CD14-positive monocyte (primary cell): ENCODE results near the gene GTF2H1. TPM values are rescaled to one million over a fixed set of nuclear protein-coding genes. Genes with fewer than 3 reads are reported as not detected.

Source experiments
- DNase-seq, 3 donors: peaks; one replicate each; pipeline ENCODE4 v3.0.0-alpha.2; 2011 to 2022
- H2AFZ ChIP-seq: 2 replicates; pipeline ENCODE4 v1.6.0; 2012; ENCODE audit warnings: mild to moderate bottlenecking, low read depth, low read length, inconsistent platforms; ENCODE audit not compliant: insufficient read depth, poor library complexity, severe bottlenecking
- H3K27ac ChIP-seq, 2 donors: 1 replicate in 1 of 2; 2 replicates in 1 of 2; pipeline ENCODE4 v1.5.1; 2012 to 2013; ENCODE audit warnings: low read length in 2 of 2, control low read depth in 1 of 2, inconsistent platforms in 1 of 2, low read depth in 1 of 2, mild to moderate bottlenecking in 1 of 2
- H3K27me3 ChIP-seq, 2 donors: one replicate each; pipeline versions ENCODE4 v1.6.0 to v1.6.1; 2011 to 2013; ENCODE audit warnings: low read length in 2 of 2; ENCODE audit not compliant: control insufficient read depth in 2 of 2, insufficient read depth in 2 of 2
- H3K36me3 ChIP-seq, 2 donors: replicated peaks in 1 of 2; 1 replicate in 1 of 2; 2 replicates in 1 of 2; pipeline versions ENCODE4 v1.5.1 to v1.6.1; 2012 to 2013; ENCODE audit warnings: low read length in 2 of 2, control low read depth in 1 of 2, inconsistent platforms in 1 of 2, mild to moderate bottlenecking in 1 of 2; ENCODE audit not compliant: insufficient read depth in 2 of 2, control insufficient read depth in 1 of 2
- H3K4me1 ChIP-seq, 2 donors: 1 replicate in 1 of 2; 2 replicates in 1 of 2; pipeline versions ENCODE4 v1.5.1 to v1.6.1; 2012 to 2013; ENCODE audit warnings: low read length in 2 of 2, control low read depth in 1 of 2, inconsistent platforms in 1 of 2, mild to moderate bottlenecking in 1 of 2, moderate library complexity in 1 of 2; ENCODE audit not compliant: insufficient read depth in 2 of 2, control insufficient read depth in 1 of 2
- H3K4me2 ChIP-seq: replicated peaks from 2 replicates; pipeline ENCODE3; 2012; ENCODE audit warnings: low read length, moderate library complexity, mild to moderate bottlenecking; ENCODE audit not compliant: poor library complexity, severe bottlenecking; ENCODE audit errors: extremely low read depth
- H3K4me3 ChIP-seq, 3 experiments: fragments of 200-600 bp in 1 of 3; sonication (generic) in 1 of 3; replicated peaks in 1 of 3; 1 replicate in 2 of 3; 2 replicates in 1 of 3; pipeline ENCODE4 v1.5.1; 2011 to 2013; ENCODE audit warnings: low read length in 3 of 3, mild to moderate bottlenecking in 3 of 3, control low read depth in 2 of 3, low read depth in 2 of 3, inconsistent platforms in 1 of 3, moderate library complexity in 1 of 3
- H3K79me2 ChIP-seq: 2 replicates; pipeline ENCODE4 v1.6.0; 2012; ENCODE audit warnings: mild to moderate bottlenecking, control low read depth, inconsistent platforms, low read length, moderate library complexity; ENCODE audit not compliant: insufficient read depth
- H3K9ac ChIP-seq: 2 replicates; pipeline ENCODE4 v1.6.0; 2017; ENCODE audit warnings: low read length, mild to moderate bottlenecking; ENCODE audit not compliant: insufficient read depth, poor library complexity, severe bottlenecking
- H3K9me3 ChIP-seq, 2 donors: replicated peaks in 1 of 2; 1 replicate in 1 of 2; 2 replicates in 1 of 2; pipeline versions ENCODE4 v1.5.1 to v1.6.1; 2012 to 2013; ENCODE audit warnings: low read length in 2 of 2, control low read depth in 1 of 2; ENCODE audit not compliant: control insufficient read depth in 1 of 2, insufficient read depth in 1 of 2
- H4K20me1 ChIP-seq: 2 replicates; pipeline ENCODE4 v1.6.0; 2012; ENCODE audit warnings: mild to moderate bottlenecking, low read length, control low read depth, moderate library complexity; ENCODE audit not compliant: insufficient read depth
- H3K27ac Mint-ChIP-seq, 7 donors: one replicate each; pipeline ENCODE4 v1.8.0; 2020; ENCODE audit warnings: mild to moderate bottlenecking in 7 of 7, mixed read lengths in 7 of 7, moderate library complexity in 6 of 7, inconsistent platforms in 2 of 7
- H3K27me3 Mint-ChIP-seq, 3 donors: one replicate each; pipeline ENCODE4 v1.8.0; 2021 to 2022; ENCODE audit warnings: low read depth in 3 of 3, mild to moderate bottlenecking in 3 of 3, mixed read lengths in 3 of 3, moderate library complexity in 3 of 3, inconsistent platforms in 1 of 3
- H3K36me3 Mint-ChIP-seq, 2 donors: one replicate each; pipeline ENCODE4 v1.8.0; 2020; ENCODE audit warnings: mixed read lengths in 2 of 2, inconsistent platforms in 1 of 2, mild to moderate bottlenecking in 1 of 2
- H3K4me1 Mint-ChIP-seq: one replicate; pipeline ENCODE4 v1.8.0; 2020; ENCODE audit warnings: mild to moderate bottlenecking, mixed read lengths
- H3K4me3 Mint-ChIP-seq, 2 donors: one replicate each; pipeline ENCODE4 v1.8.0; 2020; ENCODE audit warnings: mild to moderate bottlenecking in 2 of 2, mixed read lengths in 2 of 2, moderate library complexity in 1 of 2
- H3K9me3 Mint-ChIP-seq, 7 donors: one replicate each; pipeline ENCODE4 v1.8.0; 2020 to 2022; ENCODE audit warnings: mixed read lengths in 7 of 7, mild to moderate bottlenecking in 6 of 7, moderate library complexity in 6 of 7, inconsistent platforms in 2 of 7
- CTCF ChIP-seq: fragments of 200-600 bp; IDR thresholded peaks from one replicate; pipeline ENCODE4 v1.8.0; 2022; ENCODE audit warnings: antibody characterized with exemption, mild to moderate bottlenecking
- WGBS: methylation state at CpG from one replicate; pipeline ENCODE4 v1.1.5; 2013; ENCODE audit warnings: missing lambda C conversion rate; ENCODE audit not compliant: insufficient coverage; 5-methylcytosine and 5-hydroxymethylcytosine counted together
- intact Hi-C, 2 donors: fragments of 100-400 bp; cut with micrococcal nuclease; formaldehyde crosslinking; loops; one replicate each; pipeline versions ENCODE4 v1.15.0 to v1.15.1; 2023
- polyA plus RNA-seq, 3 donors: library from polyadenylated mRNA; depleted of rRNA in 1 of 3; unstranded in 2 of 3; stranded (reverse) in 1 of 3; fragments of 300-500 nt in 2 of 3; fragments of >200 nt in 1 of 3; fragmentation: Illumina TruSeq in 2 of 3; gene quantifications; 1 replicate in 2 of 3; 2 replicates in 1 of 3; pipeline ENCODE4 v1.2.3, GENCODE V29; 2012 to 2021

The GTF2H1 gene
- polyA plus RNA-seq, 3 donors: 23.0 to 26.6 (median 26.2) TPM

GRCh38 chr11:18383388-18384156 is 61.2 kb downstream of the GTF2H1 start:
- Mint-ChIP-seq H3K27me3 (peaks cover 0 to 3% (median 3%) of the 10 kb centered on the region in 3 donors), H3K9me3 (peaks cover 0 to 2% (median 0%) of the 10 kb centered on the region in 7 donors), H3K27ac (peak overlapping the region; percentile 92 to 100 (median 98)), H3K4me3 (peak overlapping the region in 1 of 2 donors; percentile 53), H3K4me1 (peaks cover 30% of the 10 kb centered on the region), H3K36me3 (no peaks in the 10 kb centered on the region)
- H3K27me3 ChIP-seq: no peaks in the 10 kb centered on the region
- H3K36me3 ChIP-seq: no peaks in the 10 kb centered on the region
- H3K9me3 ChIP-seq: no peaks in the 10 kb centered on the region
- DNase-seq: peak; percentile 91 to 98 (median 98)
- peak overlapping the region; percentile 90 to 99 for H3K27ac ChIP-seq
- no peaks in the 10 kb centered on the region for H4K20me1 ChIP-seq
- peak overlapping the region; percentile 36 for H3K4me2 ChIP-seq
- no peaks in the 10 kb centered on the region for H3K79me2 ChIP-seq
- H3K4me1 ChIP-seq: peaks cover 25 to 30% of the 10 kb centered on the region in 2 donors
- H3K9ac ChIP-seq: peak overlapping the region; percentile 71
- peak overlapping the region; percentile 94 for H2AFZ ChIP-seq
- 2% methylated on average over 6 of the region's 9 CpGs for WGBS
- H3K4me3 ChIP-seq: peak overlapping the region in 1 of 3 experiments; percentile 14
- intact Hi-C loops: loop anchor here in 1 of 2 donors (1.0 kb wide), 1 partner anchor 11 kb away; the partner anchor contains the start of gene LDHA
- TF ChIP-seq CTCF: no peak

GRCh38 chr11:18384157-18384641 is 61.8 kb downstream of the GTF2H1 start:
- 5% methylated on average over 2 of the region's 3 CpGs for WGBS
- intact Hi-C loops: loop anchor here in 1 of 2 donors (1.0 kb wide), 1 partner anchor 10 kb away; the partner anchor contains the start of gene LDHA
- H3K27ac ChIP-seq: peak overlapping the region; percentile 90 to 99
- H3K4me2 ChIP-seq: peak overlapping the region; percentile 36
- peaks cover 24 to 30% of the 10 kb centered on the region in 2 donors for H3K4me1 ChIP-seq
- H3K36me3 ChIP-seq: no peaks in the 10 kb centered on the region
- peak overlapping the region; percentile 94 for H2AFZ ChIP-seq
- Mint-ChIP-seq H3K9me3 (peaks cover 0 to 2% (median 0%) of the 10 kb centered on the region in 7 donors), H3K4me1 (peaks cover 29% of the 10 kb centered on the region), H3K36me3 (no peaks in the 10 kb centered on the region), H3K27me3 (peaks cover 0 to 3% (median 3%) of the 10 kb centered on the region in 3 donors), H3K4me3 (peak overlapping the region in 1 of 2 donors; percentile 53), H3K27ac (peak overlapping the region; percentile 92 to 100 (median 98))
- H3K79me2 ChIP-seq: no peaks in the 10 kb centered on the region
- peak overlapping the region in 1 of 3 experiments; percentile 7 for H3K4me3 ChIP-seq
- no peak for TF ChIP-seq CTCF
- H3K9me3 ChIP-seq: no peaks in the 10 kb centered on the region
- DNase-seq: peak in 1 of 3 donors; percentile 74
- H3K27me3 ChIP-seq: no peaks in the 10 kb centered on the region
- peak overlapping the region; percentile 71 for H3K9ac ChIP-seq
- no peaks in the 10 kb centered on the region for H4K20me1 ChIP-seq
